ENCODE data around the gene ZNF211.

ZNF211 gene

DNA sequence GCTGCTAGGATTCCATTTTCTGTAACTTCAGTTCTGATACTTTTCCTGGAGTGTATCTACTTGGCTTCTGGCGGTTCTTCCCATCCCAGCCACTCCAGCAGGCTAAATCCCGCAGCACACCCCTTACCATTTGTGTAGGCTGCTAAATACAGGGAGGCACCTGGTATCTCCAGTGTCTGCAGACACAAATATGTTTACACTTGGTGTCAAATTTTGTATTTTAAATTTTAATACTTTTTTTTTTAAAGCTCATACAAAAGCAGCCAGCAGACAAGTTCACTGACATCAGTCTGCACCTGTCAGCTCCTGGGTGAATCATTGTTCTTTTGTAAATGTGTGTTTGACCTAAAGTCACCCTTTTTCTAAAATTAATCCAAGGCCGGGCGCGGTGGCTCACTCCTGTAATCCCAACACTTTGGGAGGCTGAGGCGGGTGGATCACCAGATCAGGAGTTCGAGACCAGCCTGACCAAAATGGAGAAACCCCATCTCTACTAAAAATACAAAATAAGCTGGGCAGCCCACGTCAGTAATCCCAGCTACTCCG is 32.4 kb downstream of the ZNF211 start:
- no peak for ATAC-seq
- no peak for TF ChIP-seq ISL1 (CRISPR knock-in tag; IDR thresholded peaks at IDR 0.05)
- TF ChIP-seq CSDC2 (CRISPR knock-in tag; IDR thresholded peaks at IDR 0.05): no peak
- no peak for TF ChIP-seq PPARA (CRISPR knock-in tag; IDR thresholded peaks at IDR 0.05; ENCODE audit: borderline replicate concordance)
- no peak for TF ChIP-seq ESRRG (CRISPR knock-in tag; IDR thresholded peaks at IDR 0.05)
- no peak for TF ChIP-seq ZFP3 (CRISPR knock-in tag; IDR thresholded peaks at IDR 0.05)
- TF ChIP-seq TSHZ2 (CRISPR knock-in tag; IDR thresholded peaks at IDR 0.05): no peak
- no peak for TF ChIP-seq ZFP30 (CRISPR knock-in tag; IDR thresholded peaks at IDR 0.05)
- TF ChIP-seq OSR1 (CRISPR knock-in tag; IDR thresholded peaks at IDR 0.05): no peak
- TF ChIP-seq ZNF8 (CRISPR knock-in tag; IDR thresholded peaks at IDR 0.05): no peak
- no peak for TF ChIP-seq SNAI2 (CRISPR knock-in tag; IDR thresholded peaks at IDR 0.05)
- TF ChIP-seq, protein P1, sequence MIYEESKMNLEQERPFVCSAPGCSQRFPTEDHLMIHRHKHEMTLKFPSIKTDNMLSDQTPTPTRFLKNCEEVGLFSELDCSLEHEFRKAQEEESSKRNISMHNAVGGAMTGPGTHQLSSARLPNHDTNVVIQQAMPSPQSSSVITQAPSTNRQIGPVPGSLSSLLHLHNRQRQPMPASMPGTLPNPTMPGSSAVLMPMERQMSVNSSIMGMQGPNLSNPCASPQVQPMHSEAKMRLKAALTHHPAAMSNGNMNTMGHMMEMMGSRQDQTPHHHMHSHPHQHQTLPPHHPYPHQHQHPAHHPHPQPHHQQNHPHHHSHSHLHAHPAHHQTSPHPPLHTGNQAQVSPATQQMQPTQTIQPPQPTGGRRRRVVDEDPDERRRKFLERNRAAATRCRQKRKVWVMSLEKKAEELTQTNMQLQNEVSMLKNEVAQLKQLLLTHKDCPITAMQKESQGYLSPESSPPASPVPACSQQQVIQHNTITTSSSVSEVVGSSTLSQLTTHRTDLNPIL (CRISPR knock-in tag; IDR thresholded peaks at IDR 0.05; ENCODE audit: low read depth): no peak
- TF ChIP-seq ARNTL (CRISPR knock-in tag; IDR thresholded peaks at IDR 0.05; ENCODE audit: borderline replicate concordance, low read depth): no peak
- no peak for TF ChIP-seq ZC3H10 (CRISPR knock-in tag; IDR thresholded peaks at IDR 0.05)
- TF ChIP-seq, protein P2, sequence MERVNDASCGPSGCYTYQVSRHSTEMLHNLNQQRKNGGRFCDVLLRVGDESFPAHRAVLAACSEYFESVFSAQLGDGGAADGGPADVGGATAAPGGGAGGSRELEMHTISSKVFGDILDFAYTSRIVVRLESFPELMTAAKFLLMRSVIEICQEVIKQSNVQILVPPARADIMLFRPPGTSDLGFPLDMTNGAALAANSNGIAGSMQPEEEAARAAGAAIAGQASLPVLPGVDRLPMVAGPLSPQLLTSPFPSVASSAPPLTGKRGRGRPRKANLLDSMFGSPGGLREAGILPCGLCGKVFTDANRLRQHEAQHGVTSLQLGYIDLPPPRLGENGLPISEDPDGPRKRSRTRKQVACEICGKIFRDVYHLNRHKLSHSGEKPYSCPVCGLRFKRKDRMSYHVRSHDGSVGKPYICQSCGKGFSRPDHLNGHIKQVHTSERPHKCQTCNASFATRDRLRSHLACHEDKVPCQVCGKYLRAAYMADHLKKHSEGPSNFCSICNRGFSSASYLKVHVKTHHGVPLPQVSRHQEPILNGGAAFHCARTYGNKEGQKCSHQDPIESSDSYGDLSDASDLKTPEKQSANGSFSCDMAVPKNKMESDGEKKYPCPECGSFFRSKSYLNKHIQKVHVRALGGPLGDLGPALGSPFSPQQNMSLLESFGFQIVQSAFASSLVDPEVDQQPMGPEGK (CRISPR knock-in tag; IDR thresholded peaks at IDR 0.05; ENCODE audit: borderline replicate concordance): no peak
- TF ChIP-seq TOX (CRISPR knock-in tag; IDR thresholded peaks at IDR 0.05; ENCODE audit: borderline replicate concordance): no peak
- no peak for TF ChIP-seq TCF4 (CRISPR knock-in tag; IDR thresholded peaks at IDR 0.05; ENCODE audit: borderline replicate concordance)
- no peak for TF ChIP-seq ZNF70 (CRISPR knock-in tag; IDR thresholded peaks at IDR 0.05)
- no peak for TF ChIP-seq RARB (CRISPR knock-in tag; IDR thresholded peaks at IDR 0.05)

DNA sequence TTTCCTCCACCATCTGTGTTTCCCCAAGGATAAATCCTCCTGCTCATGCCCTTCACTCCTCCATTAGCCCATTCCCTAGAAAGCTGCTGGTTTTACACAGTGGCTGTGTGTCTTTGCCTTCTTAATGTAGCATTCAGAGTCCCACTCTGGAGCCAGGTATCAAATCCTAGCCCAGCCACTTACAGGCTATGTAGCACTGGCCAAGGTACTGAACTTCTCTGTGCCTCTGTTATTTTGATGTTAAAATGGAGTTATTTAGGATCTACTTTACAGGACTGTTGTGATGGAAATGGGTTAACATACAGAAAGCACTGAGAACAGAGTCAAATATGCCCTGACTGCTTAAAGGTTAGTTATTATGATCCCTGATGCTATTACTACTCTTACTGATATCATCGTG is 34.3 kb downstream of the ZNF211 start:
- TF ChIP-seq, protein P2 (CRISPR knock-in tag; IDR thresholded peaks at IDR 0.05; ENCODE audit: borderline replicate concordance): no peak
- TF ChIP-seq ARNTL (CRISPR knock-in tag; IDR thresholded peaks at IDR 0.05; ENCODE audit: borderline replicate concordance, low read depth) (no peak), TCF4 (CRISPR knock-in tag; IDR thresholded peaks at IDR 0.05; ENCODE audit: borderline replicate concordance) (no peak), GLIS3 (CRISPR knock-in tag; IDR thresholded peaks at IDR 0.05) (no peak), PPARA (CRISPR knock-in tag; IDR thresholded peaks at IDR 0.05; ENCODE audit: borderline replicate concordance) (no peak), ZC3H10 (CRISPR knock-in tag; IDR thresholded peaks at IDR 0.05) (no peak), CSRNP3 (CRISPR knock-in tag; IDR thresholded peaks at IDR 0.05) (no peak), SNAI2 (CRISPR knock-in tag; IDR thresholded peaks at IDR 0.05) (no peak), RARB (CRISPR knock-in tag; IDR thresholded peaks at IDR 0.05) (no peak), OSR1 (CRISPR knock-in tag; IDR thresholded peaks at IDR 0.05) (no peak), ZFP3 (CRISPR knock-in tag; IDR thresholded peaks at IDR 0.05) (no peak), TSHZ2 (CRISPR knock-in tag; IDR thresholded peaks at IDR 0.05) (no peak), ZFP30 (CRISPR knock-in tag; IDR thresholded peaks at IDR 0.05) (no peak), ZNF565 (CRISPR knock-in tag; conservative IDR thresholded peaks at IDR 0.05; ENCODE audit: low read depth) (no peak), ESRRG (CRISPR knock-in tag; IDR thresholded peaks at IDR 0.05) (no peak), ZNF8 (CRISPR knock-in tag; IDR thresholded peaks at IDR 0.05) (no peak), TOX (CRISPR knock-in tag; IDR thresholded peaks at IDR 0.05; ENCODE audit: borderline replicate concordance) (no peak)
- no peak for ATAC-seq
